ENCODE measurements around the gene KHSRP. TPM values are rescaled to one million over a fixed set of nuclear protein-coding genes. Genes with fewer than 3 reads are reported as not detected.

Gene KHSRP
- total RNA-seq, 6 experiments from 2014 or later: 259 to 312 (median 301) TPM

DNA sequence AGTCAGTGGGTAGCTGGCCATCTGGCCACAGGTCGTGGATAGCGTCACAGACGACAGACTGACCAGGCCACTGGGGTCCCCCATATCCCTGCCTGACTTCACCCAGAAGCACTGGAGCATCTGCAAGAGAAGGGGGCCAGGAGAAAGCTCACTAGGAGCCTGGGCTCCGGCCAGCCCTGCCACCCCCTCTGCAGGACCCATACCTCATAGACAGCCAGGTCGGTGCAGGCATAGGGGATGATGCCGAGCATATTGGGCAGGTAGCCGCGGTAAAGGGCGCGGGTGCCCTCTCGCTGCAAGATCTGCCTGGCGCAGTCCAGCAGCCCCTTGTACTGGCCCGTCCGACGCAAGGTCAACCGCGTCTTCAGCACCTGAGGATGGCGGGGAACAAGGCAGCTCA, 2.5 kb upstream of the KHSRP start:
- no peak for TF ChIP-seq CTCF (IDR thresholded peaks at IDR 0.05)
- no peaks in the 10 kb centered on the region for H3K9me3 Mint-ChIP-seq
- peaks cover 14% of the 10 kb centered on the region for H3K27me3 Mint-ChIP-seq (ENCODE audit: insufficient read depth)
- no peak overlapping the region for H3K27ac Mint-ChIP-seq
- DNase-seq: no peak
- H3K4me3 Mint-ChIP-seq: no peak overlapping the region
- peaks cover 9% of the 10 kb centered on the region for H3K36me3 Mint-ChIP-seq (ENCODE audit: low read depth)
- H3K4me1 Mint-ChIP-seq (ENCODE audit: low read depth): peaks cover 23% of the 10 kb centered on the region

DNA sequence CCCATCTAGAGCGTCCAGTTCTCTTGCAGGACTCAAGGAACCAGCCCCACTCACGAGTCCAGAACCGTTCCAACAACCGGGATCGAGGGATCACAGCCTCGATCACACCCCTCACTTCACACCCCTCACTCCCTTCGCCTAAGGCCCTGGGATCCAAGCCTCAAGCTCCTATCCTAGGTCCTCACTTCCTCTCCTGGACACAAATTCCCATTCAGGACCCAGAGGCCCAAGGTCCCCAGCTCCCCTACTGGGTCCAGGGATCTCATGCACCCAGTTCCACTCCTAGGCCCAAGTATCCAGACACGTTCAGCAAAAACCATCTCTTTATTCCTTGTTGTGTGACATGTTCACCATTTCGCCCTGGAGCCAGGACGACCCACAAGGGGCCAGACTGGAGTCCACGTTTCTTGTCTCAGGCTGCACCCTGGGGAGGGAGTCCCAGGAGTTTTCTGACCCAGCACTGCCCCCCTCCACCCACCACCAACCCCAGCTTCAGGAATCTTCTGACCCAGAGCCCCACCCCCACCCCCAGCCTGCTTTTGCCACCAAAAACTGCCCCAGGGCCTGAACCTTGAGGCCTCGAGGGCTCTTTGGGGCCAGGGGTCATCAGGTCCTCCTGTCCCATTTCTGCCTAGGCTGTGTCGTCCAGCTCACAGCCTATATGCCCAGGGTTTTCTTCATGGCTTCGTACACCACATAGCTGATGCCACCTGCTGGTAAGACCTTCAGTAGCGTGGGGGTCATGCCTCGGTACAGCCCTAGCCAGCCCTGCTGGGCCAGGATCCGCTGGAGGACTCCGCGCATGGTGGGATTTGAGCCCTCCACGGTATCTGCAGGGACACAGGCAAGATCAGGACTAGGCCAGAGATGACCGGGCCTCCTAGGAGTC, 1.4 kb upstream of the KHSRP start:
- peaks cover 26% of the 10 kb centered on the region for H3K4me1 Mint-ChIP-seq (ENCODE audit: low read depth)
- TF ChIP-seq CTCF (IDR thresholded peaks at IDR 0.05): peak; percentile 33
- H3K9me3 Mint-ChIP-seq: no peaks in the 10 kb centered on the region
- peaks cover 7% of the 10 kb centered on the region; the same call in 1 of the 2 replicates for H3K27me3 Mint-ChIP-seq (ENCODE audit: insufficient read depth)
- H3K36me3 Mint-ChIP-seq (ENCODE audit: low read depth): peaks cover 12% of the 10 kb centered on the region
- H3K27ac Mint-ChIP-seq: peak overlapping the region; percentile 88
- peak overlapping the region; percentile 69; the same call in 1 of the 2 replicates for H3K4me3 Mint-ChIP-seq
- DNase-seq: no peak

- H3K36me3 Mint-ChIP-seq (ENCODE audit: low read depth): peaks cover 20% of the 10 kb centered on the region
- no peaks in the 10 kb centered on the region for H3K9me3 Mint-ChIP-seq
- H3K4me1 Mint-ChIP-seq (ENCODE audit: low read depth): peaks cover 26% of the 10 kb centered on the region
- H3K4me3 Mint-ChIP-seq: peak overlapping the region; percentile 69
- peak overlapping the region; percentile 88 for H3K27ac Mint-ChIP-seq
- peak; percentile 100 for DNase-seq
- peaks cover 5% of the 10 kb centered on the region; the same call in 1 of the 2 replicates for H3K27me3 Mint-ChIP-seq (ENCODE audit: insufficient read depth)
- TF ChIP-seq CTCF (IDR thresholded peaks at IDR 0.05): no peak
Measured at GRCh38 chr19:6424939-6425731, 524 bp upstream of the KHSRP start.

DNA sequence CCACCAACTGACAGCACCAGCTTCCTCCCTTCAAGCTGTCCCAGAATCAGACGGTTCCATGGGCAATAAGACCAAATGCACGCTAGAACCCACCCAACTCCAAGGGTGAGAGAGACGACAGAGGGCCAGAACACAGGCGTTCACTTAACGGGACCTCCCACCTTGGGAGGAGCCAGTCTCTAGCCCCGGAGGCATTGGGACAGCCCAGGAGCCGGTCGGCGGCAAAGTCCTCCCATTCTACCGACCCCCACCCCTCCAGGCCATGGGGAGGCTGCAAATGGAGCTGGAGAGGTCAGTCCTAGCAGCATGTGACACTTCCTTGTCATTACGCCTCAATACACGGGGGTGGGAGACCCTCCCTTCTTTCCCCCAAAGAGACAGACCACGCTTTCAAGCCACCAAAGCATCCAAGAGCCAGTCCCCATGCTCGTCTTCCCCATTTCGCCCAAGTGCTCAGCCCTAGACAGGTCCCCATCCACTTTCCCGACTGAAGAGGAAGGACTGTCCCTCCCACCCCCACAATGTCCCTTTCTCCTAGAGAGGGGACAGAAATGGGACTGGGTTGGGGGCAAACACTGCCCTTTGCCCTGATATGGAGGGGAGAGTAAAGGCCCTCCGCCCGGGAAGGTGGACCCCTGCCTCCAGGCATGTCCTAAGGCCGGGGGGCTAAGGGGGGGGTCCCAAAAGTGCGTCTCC, 964 bp downstream of the KHSRP start:
- peak overlapping the region; percentile 71 for H3K27ac Mint-ChIP-seq
- H3K4me1 Mint-ChIP-seq (ENCODE audit: low read depth): peaks cover 26% of the 10 kb centered on the region
- peak; percentile 44 for DNase-seq
- peak overlapping the region; percentile 96 for H3K4me3 Mint-ChIP-seq
- peaks cover 23% of the 10 kb centered on the region for H3K36me3 Mint-ChIP-seq (ENCODE audit: low read depth)
- TF ChIP-seq CTCF (IDR thresholded peaks at IDR 0.05): no peak
- H3K27me3 Mint-ChIP-seq (ENCODE audit: insufficient read depth): peaks cover 5% of the 10 kb centered on the region; the same call in 1 of the 2 replicates
- H3K9me3 Mint-ChIP-seq: no peaks in the 10 kb centered on the region

All from HFFc6 (cell line).